C4-2B (cell line): ENCODE results near the gene LOXL1.

Experiments used
- H3K27ac ChIP-seq: fragments of 450-650 bp; 2 replicates; pipeline ENCODE4 v1.5.1; 2017
- ZFX ChIP-seq: fragments of 450-650 bp; IDR thresholded peaks from 2 replicates; pipeline ENCODE4 v1.6.1; 2017
- TF ChIP-seq, protein P1 (sequence below): fragments of 450-650 bp; conservative IDR thresholded peaks from 2 replicates; pipeline ENCODE4 v1.5.1; 2017; ENCODE audit warnings: mild to moderate bottlenecking

Gene LOXL1

DNA sequence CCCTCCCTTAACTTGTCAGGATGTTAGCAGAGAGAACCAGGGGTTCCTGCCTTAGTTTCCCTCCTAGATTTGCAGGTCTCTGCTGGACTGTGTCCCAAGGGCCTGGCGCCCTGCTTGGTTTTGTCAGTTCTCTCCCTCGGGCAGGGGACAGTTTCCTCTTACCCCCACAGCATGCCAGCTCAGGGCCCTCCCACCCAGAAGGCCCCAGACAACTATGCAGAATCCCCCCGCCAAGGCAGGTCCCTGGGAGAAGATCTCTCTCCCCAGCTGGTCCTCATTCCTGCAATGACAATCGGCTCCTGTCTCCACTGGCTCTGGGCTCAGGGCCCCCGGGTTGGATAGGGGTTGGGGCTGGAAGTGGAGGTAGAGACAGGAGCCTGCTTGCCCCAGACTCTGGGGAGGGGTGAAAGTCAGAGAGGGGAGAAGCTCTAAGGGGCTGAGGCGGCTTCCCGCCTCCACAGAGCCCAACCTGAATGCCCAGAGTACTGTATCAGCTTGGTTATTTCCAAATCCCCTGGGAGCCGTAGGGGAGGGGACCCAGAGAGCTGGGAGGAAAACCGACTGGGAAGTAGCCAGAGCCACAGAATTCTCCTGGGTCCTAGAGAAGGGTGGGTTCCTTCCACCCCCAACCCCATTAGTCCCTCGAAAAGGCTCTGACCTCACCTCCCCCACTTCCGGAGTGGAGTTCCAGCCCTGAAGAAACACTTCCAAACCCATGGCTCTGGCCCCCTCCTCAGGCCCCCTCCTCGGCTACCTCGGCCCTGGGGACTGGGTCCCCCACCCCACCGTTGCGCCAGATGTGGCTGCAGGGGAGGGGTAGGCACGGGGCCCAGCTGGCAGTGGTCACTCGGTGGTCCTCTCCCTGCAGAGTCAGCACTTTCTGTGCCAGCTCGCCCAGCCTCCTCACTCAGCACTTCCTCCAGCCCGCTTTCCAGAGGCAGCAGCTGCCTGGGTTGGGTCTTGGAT is 3.8 kb upstream of the LOXL1 start:
- TF ChIP-seq, protein P1, sequence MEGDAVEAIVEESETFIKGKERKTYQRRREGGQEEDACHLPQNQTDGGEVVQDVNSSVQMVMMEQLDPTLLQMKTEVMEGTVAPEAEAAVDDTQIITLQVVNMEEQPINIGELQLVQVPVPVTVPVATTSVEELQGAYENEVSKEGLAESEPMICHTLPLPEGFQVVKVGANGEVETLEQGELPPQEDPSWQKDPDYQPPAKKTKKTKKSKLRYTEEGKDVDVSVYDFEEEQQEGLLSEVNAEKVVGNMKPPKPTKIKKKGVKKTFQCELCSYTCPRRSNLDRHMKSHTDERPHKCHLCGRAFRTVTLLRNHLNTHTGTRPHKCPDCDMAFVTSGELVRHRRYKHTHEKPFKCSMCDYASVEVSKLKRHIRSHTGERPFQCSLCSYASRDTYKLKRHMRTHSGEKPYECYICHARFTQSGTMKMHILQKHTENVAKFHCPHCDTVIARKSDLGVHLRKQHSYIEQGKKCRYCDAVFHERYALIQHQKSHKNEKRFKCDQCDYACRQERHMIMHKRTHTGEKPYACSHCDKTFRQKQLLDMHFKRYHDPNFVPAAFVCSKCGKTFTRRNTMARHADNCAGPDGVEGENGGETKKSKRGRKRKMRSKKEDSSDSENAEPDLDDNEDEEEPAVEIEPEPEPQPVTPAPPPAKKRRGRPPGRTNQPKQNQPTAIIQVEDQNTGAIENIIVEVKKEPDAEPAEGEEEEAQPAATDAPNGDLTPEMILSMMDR, result no peak
- TF ChIP-seq ZFX, result no peak
- H3K27ac ChIP-seq, result no peak overlapping the region

DNA sequence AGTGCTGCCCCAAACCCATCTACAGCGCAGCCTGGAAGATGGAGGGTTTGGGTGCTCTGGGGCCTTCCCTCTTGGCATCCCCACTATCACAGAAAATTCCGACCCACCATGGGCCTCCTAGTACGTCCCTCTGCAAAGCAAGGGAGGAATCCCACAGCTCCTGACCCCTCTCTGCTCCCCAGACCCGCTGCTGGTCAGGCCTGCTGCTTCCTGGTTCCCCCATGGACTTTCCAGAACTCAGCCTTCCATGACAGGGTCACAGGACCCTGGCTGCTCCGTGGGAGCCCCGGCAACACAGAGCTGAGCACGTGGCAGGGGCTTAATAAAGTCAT is 3.1 kb upstream of the LOXL1 start:
- H3K27ac ChIP-seq, result no peak overlapping the region
- no peak for TF ChIP-seq ZFX
- TF ChIP-seq, protein P1, result no peak

DNA sequence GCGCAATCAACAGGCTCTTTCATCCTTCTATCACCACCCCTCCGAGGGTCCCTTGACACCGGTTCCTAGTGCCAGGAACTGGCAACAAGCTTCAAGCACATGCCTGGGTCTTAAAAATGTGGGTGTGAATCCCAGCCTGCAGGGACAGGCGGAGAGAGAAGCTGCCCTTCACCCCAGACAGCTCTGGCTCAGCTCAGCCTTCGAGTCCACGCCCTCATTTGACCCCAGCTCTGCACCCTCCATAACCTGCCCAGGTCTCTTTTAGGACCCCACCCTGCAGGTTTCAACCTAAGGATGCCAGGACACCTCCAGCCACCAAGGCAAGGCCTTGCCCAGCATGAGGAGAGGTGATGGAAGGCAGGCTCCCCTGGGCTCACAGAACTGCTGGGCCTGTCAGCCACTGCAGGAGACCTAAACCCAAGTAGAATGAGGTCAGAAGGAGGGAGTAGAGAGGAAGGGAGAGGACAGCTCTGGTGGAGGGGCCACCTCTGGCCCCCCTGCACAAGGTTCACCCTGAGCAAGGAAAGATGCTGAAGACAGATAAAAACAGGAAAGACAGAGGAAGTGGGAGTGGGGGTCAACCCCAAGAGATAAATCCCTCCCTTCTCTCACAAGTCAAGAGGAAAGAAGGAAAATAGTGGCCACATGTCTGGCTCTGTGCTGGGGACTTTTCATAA is 2.6 kb upstream of the LOXL1 start:
- H3K27ac ChIP-seq, result no peak overlapping the region
- TF ChIP-seq, protein P1, result no peak
- TF ChIP-seq ZFX, result no peak

DNA sequence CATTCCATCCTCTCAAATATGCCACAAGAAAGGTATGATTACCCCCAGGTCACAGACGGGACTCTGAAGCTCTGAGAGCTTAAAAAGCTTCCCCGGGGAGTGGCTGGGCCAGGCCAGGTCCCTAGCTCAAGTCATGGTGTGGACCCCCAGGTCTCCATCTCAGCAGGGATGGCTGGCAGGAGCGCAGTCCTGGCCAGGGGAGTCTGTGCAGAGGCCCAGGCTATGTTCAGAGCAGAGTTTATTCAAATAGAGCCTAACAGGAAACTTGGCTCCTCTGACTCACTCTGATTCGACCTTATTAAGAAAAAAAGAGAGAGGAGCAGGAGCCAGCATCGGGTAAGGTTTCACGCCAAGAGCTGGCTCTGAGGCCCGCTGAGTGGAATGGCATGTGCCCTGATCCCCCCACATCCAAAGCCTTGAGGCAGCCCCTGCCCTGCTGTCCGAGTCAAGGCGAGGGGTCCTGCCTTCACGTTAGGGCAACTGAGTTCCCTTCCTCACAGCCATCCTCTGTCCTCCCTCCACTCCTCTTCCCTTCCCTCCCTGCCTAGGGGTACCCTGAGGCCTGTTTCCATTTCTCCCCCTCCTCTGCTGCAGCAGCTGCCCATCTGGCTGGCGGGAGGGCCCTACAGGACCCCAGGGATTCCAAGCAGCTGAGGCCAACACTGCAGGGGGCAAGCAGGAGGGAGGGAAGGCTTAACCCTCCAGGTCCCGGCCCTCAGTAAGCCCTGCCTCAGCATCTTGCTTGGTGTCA is 1.9 kb upstream of the LOXL1 start:
- TF ChIP-seq, protein P1, result no peak
- no peak for TF ChIP-seq ZFX
- H3K27ac ChIP-seq, result no peak overlapping the region

DNA sequence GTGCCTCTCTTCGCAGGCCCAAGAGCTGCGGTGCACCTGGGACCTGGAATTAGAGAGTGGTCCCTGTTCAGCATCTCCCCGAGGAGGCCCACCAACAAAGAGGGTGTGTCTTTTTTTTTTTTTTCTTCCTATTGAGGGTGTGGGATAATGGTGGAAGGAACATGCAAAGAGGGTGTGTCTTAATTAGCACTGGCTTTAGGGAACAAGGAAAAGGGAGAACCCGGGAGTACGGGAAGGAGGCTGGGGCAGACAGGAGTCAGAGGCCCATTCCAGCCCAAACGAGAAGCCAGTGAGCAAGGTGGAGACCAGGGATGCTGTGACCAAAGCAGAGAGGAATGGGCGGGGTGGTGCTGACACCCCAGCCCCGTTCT is 429 bp upstream of the LOXL1 start:
- H3K27ac ChIP-seq, result no peak overlapping the region

DNA sequence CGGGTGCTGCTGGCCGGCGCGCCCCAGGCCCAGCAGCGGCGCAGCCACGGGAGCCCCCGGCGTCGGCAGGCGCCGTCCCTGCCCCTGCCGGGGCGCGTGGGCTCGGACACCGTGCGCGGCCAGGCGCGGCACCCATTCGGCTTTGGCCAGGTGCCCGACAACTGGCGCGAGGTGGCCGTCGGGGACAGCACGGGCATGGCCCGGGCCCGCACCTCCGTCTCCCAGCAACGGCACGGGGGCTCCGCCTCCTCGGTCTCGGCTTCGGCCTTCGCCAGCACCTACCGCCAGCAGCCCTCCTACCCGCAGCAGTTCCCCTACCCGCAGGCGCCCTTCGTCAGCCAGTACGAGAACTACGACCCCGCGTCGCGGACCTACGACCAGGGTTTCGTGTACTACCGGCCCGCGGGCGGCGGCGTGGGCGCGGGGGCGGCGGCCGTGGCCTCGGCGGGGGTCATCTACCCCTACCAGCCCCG is 777 bp downstream of the LOXL1 start:
- peak overlapping the region; percentile 70 for H3K27ac ChIP-seq
- TF ChIP-seq ZFX, result no peak
- TF ChIP-seq, protein P1, result no peak

More for the DNA sequence above, 429 bp upstream of the LOXL1 start:
- TF ChIP-seq, protein P1, result no peak
- no peak for TF ChIP-seq ZFX
